HEK293T (cell line): ENCODE results near the gene MKLN1.

ENCODE experiments used
- CTCF ChIA-PET: fragments of 350-600 bp; formaldehyde crosslinking; extraction: SDS; loops from one replicate; lab custom pipeline; 2021; ENCODE audit warnings: antibody characterized with exemption, inconsistent platforms; lab: Yijun Ruan, JAX
- POLR2A ChIA-PET: fragments of 350-600 bp; formaldehyde crosslinking; extraction: SDS; loops from one replicate; lab custom pipeline; 2020; ENCODE audit warnings: antibody characterized with exemption, inconsistent platforms; lab: Yijun Ruan, JAX
- DNase-seq: peaks from one replicate; pipeline ENCODE4 v3.0.0; 2012; ENCODE audit warnings: mixed read lengths; ENCODE audit errors: extremely low spot score
- ARNT ChIP-seq: fragments of 450-650 bp; IDR thresholded peaks from 2 replicates; pipeline ENCODE4 v1.6.1; 2017; ENCODE audit warnings: mild to moderate bottlenecking
- BHLHE40 ChIP-seq: fragments of 450-650 bp; IDR thresholded peaks from 2 replicates; pipeline ENCODE4 v1.6.1; 2016; ENCODE audit warnings: mild to moderate bottlenecking, moderate library complexity, borderline replicate concordance
- CTBP1 ChIP-seq: fragments of 450-650 bp; IDR thresholded peaks from 2 replicates; pipeline ENCODE4 v1.6.1; 2016; ENCODE audit warnings: borderline replicate concordance
- ELF4 ChIP-seq: fragments of 450-650 bp; IDR thresholded peaks from 2 replicates; pipeline ENCODE4 v1.6.1; 2017; ENCODE audit warnings: antibody characterized with exemption
- FOXA1 ChIP-seq: fragments of 450-650 bp; IDR thresholded peaks from 2 replicates; pipeline ENCODE4 v1.6.1; 2016; ENCODE audit warnings: mild to moderate bottlenecking
- FOXK2 ChIP-seq: fragments of 450-650 bp; IDR thresholded peaks from 2 replicates; pipeline ENCODE4 v1.6.1; 2016; ENCODE audit warnings: mild to moderate bottlenecking
- FOXM1 ChIP-seq: fragments of 450-650 bp; IDR thresholded peaks from 2 replicates; pipeline ENCODE4 v1.6.1; 2017; ENCODE audit warnings: mild to moderate bottlenecking, borderline replicate concordance
- HDGF ChIP-seq: fragments of 450-650 bp; IDR thresholded peaks from 2 replicates; pipeline ENCODE4 v1.6.1; 2017; ENCODE audit warnings: antibody characterized with exemption, borderline replicate concordance
- L3MBTL2 ChIP-seq: fragments of 450-650 bp; conservative IDR thresholded peaks from 2 replicates; pipeline ENCODE4 v1.6.1; 2016; ENCODE audit warnings: mild to moderate bottlenecking
- LEF1 ChIP-seq: fragments of 450-650 bp; IDR thresholded peaks from 2 replicates; pipeline ENCODE4 v1.6.1; 2017; ENCODE audit warnings: mild to moderate bottlenecking, borderline replicate concordance
- NFRKB ChIP-seq: fragments of 450-650 bp; IDR thresholded peaks from 2 replicates; pipeline ENCODE4 v1.6.1; 2016; ENCODE audit warnings: mild to moderate bottlenecking, moderate library complexity
- SP1 ChIP-seq: fragments of 450-650 bp; IDR thresholded peaks from 2 replicates; pipeline ENCODE4 v1.6.1; 2017
- SUZ12 ChIP-seq: fragments of 450-650 bp; IDR thresholded peaks from 2 replicates; pipeline ENCODE4 v1.6.1; 2016; ENCODE audit warnings: mild to moderate bottlenecking
- TARDBP ChIP-seq: fragments of 450-650 bp; IDR thresholded peaks from 2 replicates; pipeline ENCODE4 v1.6.1; 2016
- ZNF384 ChIP-seq: fragments of 450-650 bp; IDR thresholded peaks from 2 replicates; pipeline ENCODE4 v1.6.1; 2016
- TF ChIP-seq, protein P1 (sequence below): fragments of 450-650 bp; IDR thresholded peaks from 2 replicates; pipeline ENCODE4 v1.6.1; 2016

The MKLN1 gene

GRCh38 chr7:131540491-131541162, 213.0 kb downstream of the MKLN1 start:
- TF ChIP-seq NFRKB (no peak), FOXA1 (no peak), ARNT (no peak), CTBP1 (no peak), TARDBP (no peak), SUZ12 (no peak), SP1 (no peak)
- TF ChIP-seq, protein P1, sequence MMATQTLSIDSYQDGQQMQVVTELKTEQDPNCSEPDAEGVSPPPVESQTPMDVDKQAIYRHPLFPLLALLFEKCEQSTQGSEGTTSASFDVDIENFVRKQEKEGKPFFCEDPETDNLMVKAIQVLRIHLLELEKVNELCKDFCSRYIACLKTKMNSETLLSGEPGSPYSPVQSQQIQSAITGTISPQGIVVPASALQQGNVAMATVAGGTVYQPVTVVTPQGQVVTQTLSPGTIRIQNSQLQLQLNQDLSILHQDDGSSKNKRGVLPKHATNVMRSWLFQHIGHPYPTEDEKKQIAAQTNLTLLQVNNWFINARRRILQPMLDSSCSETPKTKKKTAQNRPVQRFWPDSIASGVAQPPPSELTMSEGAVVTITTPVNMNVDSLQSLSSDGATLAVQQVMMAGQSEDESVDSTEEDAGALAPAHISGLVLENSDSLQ, result no peak
- DNase-seq, result no peak
- ChIA-PET CTCF (no interaction called here), POLR2A (no interaction called here)

DNA sequence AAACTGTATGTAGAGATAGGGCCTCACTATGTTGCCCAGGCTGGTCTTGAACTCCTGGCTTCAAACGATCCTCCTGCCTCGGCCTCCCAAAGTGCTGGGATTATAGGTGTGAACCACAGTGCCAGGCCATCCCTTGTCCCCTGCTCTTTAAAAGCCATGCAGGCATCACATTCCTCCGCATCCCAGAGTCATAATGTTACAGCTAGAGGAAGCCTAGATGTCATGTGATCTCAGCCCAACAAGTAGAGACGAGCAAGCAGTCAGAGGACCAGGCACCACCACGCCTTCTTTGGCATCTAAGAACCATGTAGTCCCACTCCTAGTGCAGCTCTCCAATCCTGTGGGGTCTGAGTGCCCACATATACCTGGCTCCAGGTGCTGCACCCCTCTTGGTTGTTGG, 215.6 kb downstream of the MKLN1 start:
- no peak for DNase-seq
- POLR2A ChIA-PET, result no interaction called here
- CTCF ChIA-PET, result no interaction called here
- TF ChIP-seq, protein P1, result no peak
- TF ChIP-seq FOXK2 (no peak), LEF1 (no peak), SUZ12 (no peak), HDGF (no peak), ELF4 (no peak), BHLHE40 (no peak)

DNA sequence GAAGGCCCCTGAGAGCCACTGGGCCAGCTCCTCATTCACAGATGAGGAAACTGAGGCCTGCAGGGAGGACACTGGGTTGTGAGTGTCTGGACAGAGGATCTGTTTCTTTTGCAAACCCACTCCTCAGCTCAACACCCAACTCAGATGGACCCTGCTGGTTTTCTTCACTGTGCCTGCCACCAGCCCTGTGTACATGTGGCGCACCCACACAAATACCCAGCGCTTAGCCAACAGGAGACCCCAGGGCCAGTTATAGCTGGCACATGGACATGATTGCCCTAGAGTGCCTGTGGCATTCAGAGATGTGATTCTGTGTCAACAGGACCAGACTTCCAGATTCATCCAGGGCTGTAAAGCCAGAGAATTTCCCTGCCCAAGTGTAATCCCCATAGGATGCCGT, 216.3 kb downstream of the MKLN1 start:
- ChIA-PET POLR2A (no interaction called here), CTCF (interaction anchor here (0.5 kb wide), 1 partner anchor 752 kb away, joined by 4 read pairs; no protein-coding TSS in a partner anchor)
- no peak for DNase-seq
- TF ChIP-seq BHLHE40 (no peak), LEF1 (no peak), FOXK2 (no peak), NFRKB (no peak), TARDBP (no peak), SP1 (no peak), ZNF384 (no peak), ELF4 (no peak), CTBP1 (no peak), L3MBTL2 (no peak)
- TF ChIP-seq, protein P1, result no peak

DNA sequence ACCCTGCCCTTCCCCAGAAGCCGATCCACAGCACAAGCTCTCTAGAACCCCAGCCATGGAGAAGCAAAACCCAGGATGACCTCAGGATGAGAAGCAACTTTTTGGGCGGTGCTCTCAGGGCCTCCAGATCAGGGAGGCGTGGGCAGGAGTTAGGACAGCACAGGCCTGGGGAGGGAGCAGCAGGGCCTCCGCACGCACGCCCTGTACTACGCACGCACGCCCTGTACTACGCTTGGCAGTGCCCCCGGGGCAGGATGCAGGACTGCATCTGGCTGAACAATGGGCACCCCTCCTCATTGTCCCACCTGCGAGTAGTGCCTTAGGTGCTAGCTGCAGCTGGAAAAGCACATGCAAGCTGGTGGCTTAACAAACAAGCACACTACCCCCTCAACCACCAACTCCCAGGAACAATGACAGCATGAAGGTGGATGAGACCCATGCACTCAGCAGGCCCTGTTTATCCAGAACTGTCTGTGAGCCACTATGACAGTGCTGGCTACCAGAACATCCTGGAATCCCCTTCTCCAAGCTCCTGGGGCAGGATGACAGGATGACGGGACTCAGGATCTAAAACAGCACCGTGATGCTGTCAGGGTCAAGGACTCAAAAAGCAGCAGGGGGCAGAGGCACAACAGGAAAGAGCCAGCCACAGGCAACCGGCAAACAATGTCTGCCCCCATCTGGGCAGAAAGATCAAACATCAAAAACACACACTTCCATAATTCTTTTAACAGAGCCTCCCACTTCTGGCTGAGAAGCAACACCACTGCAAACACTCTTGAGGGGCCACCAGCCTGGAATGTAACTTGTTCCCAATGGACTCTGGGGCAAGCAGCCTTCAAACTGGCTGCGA, 217.0 kb downstream of the MKLN1 start:
- peak; percentile 25 for DNase-seq
- CTCF ChIA-PET, result interaction anchor here (0.5 to 1.1 kb wide), 2 partner anchors 24 to 753 kb away, joined by 3 to 4 read pairs; no protein-coding TSS in a partner anchor
- POLR2A ChIA-PET, result interaction anchor here (0.6 kb wide), 1 partner anchor 9 kb away, joined by 3 read pairs; no protein-coding TSS in a partner anchor
- TF ChIP-seq SUZ12 (no peak), LEF1 (no peak), NFRKB (no peak), FOXK2 (no peak), TARDBP (no peak), FOXA1 (no peak), L3MBTL2 (no peak), SP1 (no peak), ZNF384 (no peak), BHLHE40 (no peak), FOXM1 (no peak)
- TF ChIP-seq, protein P1, result no peak

DNA sequence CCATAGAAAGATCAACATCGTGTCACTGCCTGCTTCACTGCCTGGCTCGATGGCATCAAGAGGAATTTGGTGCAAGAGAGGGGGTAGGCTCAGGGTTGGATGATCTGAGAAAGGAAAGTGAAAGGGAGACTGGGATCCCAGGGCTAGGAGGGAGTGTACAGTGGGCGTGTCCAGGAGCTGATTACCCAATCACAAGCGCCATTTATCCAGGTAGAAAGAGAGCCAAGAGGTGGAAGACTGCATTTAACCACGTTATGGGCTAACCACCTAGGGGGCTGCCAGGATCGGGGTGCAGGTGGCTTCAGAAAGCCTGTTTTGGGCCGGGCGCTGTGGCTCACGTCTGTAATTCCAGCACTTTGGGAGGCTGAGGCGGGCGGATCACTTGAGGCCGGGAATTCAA, 218.4 kb downstream of the MKLN1 start:
- ChIA-PET POLR2A (no interaction called here), CTCF (interaction anchor here (0.7 to 1.3 kb wide), 5 partner anchors 12 to 384 kb away, joined by 3 to 10 read pairs (median 4); partner anchors contain the start of gene PODXL)
- TF ChIP-seq SP1 (no peak), FOXA1 (no peak)
- TF ChIP-seq, protein P1, result no peak
- no peak for DNase-seq
